ENCODE data around the gene FARS2.

Gene FARS2

DNA sequence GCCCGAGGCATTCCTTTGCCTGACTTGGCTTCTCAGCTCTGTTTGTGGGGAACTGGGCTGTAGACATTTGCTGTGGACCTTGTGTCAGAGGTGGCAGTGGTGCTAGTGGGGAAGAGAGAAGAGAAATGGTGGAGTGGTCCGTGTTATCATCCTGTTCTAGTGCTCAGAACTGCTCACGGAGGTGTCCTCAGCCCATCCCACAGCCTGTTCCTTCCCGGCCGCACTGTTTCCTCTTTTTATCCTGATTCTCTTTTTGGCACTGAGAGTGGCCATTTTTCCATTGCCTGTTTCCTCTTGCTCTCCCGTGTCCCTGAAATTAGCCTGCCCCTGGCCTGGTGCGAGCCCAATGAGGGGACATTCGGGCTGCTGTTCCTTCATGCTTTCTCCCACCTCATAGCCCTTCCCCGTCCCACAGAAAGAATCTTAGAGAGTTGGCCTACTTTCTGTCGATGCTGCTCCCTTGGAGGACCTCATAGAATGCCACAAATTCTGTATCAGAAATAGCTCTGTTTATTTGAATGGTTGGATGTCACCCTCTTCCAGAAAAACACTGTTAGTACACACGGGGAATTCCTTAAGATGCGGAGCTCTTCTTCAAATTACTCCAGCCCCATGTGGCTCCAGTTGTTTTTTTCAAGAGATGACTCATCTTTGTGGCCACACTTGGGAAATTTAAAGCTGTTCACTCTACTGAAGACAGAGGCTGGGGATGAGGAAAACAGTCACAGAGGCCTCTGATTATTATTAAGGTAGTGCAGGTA, 26.1 kb downstream of the FARS2 start:
- DNase-seq: peak; percentile 7

DNA sequence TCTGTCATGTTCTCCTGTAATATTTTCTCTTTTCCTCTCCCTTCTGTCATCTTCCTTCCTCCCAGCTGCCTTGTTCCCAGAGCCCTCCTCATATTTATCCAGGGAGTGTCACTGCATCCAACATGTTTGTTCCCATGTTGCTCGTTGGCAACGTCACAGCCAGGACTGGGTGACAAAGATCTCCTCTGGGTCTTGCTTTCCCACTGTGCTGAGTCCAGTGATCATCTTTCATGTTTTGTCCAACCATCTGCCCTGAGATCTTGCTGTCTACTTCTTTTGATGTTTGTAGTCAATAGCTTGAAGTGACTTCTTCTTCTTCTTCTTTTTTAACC, 26.6 kb downstream of the FARS2 start:
- DNase-seq: no peak

DNA sequence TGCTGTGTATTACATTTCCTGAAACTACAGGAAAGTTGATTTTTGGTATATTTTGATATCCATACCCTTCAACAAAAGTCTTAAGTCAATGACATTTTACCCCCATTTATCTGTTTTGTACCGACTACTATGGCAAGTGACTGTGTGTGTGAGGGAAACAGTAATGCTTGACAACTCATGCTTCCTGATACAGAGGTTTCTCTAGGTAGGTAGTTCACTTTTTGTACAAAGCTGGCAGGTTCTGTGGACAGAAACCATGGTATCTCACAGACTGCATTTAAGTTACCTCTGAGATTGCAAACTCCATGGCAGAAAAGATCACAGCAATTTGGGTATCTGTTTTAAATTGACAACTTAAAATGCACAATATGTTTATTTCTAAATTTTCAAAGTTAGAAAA, 28.8 kb downstream of the FARS2 start:
- DNase-seq: no peak

DNA sequence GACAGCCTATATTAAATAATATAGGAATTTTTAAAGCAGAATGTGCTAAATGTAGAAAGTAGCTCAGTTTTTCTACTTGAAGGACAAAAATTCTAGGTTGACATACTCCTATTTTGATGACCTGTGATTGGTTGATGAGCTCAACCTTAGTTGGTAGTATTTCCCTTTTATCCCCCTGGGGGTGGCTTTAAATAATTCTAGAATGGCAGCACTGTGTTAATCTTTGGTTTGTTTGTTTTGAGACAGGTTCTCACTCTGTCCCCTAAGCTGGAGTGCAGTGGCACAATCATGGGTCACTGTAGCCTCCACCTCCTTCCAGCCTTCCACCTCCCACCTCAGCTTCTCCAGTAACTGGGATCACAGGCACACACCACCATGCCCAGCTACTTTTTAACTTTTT, 29.2 kb downstream of the FARS2 start:
- DNase-seq: no peak

DNA sequence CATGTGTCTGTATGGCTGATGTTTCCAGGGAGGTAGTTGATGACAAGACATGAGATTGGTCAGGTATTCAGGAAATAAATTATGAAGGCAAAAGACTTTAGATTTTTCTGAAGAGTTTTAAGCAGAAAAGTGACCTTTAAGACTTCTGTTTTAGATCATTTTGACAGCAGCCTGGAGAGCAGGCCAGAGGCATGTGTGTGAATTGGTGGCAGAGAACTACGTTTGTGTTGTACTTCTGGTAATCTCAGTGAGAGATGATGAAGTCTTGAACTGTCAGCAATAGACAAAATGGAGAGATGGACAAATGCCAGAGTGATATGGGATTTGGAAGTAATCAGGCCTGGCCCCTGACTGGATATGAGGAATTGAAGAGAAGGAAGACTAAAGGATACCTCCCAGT, 30.8 kb downstream of the FARS2 start:
- DNase-seq: no peak

DNA sequence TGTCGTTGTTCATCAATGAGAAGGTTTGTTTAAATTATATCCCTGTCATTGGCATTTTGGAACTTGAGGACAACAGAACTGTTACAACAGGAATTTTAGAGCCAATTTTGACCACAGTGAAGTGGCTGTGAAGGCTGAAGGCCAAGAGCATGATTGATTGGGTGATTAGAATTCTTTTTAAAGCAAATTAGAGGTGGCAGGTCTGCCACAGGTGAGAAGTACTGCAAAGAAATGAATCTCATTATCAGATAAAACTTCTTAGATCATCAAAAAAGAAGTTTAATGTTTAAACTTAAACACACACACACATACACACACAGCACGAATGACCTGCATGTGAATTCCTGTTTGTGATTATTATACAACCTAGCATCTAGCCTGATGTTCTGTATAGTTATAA, 32.4 kb downstream of the FARS2 start:
- no peak for DNase-seq

DNA sequence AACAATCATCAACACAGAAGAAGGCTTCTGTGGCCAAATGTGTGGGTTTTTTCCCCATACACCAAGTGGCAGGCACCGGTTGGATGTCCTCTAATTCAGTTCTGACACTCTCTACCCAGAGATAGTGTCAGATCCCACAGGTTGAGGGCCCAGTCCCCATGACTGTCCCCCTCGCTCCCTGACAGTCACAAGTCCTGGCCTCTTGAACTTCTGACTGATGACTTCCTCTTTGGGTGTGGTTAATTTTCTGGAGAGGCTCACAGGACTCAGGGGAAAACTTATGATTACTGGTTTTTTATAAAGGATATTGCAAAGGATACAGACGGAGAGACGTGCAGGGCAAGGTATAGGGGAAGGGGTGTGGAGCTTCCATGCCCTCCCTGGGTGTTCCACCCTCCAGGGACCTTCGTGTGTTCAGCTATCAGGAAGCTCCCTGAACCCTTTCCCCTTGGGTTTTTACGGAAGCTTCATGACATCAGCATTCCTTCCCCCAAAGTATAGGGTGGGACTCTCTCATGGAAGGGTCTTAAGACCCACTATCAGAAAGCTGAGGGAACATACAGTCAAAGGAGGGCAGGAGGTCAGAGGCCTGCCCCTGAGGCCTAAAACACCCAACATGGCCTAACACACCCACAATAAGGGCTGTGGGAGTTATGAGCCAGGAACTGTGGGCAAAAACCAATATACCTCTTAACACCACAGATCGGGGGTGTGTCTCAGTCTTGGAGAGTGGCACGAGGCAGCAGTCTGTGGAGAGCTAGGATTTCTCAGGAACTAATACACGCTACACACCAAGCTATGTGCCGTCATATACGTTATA, 33.3 kb downstream of the FARS2 start:
- peak; percentile 74 for DNase-seq

DNA sequence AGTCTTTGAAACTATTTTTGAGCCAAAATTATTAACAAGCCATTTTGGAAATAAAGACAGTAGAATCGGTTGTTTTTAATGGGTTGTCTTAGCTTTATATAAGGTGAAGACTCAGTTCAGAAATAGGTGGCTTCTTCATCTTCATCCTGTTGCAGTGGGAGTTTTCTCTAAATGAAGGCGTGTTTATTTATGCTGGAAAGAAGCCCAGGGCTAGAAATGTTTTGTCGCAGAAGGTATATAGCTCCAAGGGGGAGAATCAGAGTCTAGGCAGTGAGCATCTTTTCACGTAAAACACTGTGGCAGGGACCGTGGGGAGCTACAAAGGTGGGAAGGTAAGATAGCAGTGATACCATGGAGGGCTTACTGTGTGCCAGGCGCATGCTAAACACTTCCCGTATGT, 34.3 kb downstream of the FARS2 start:
- DNase-seq: no peak

DNA sequence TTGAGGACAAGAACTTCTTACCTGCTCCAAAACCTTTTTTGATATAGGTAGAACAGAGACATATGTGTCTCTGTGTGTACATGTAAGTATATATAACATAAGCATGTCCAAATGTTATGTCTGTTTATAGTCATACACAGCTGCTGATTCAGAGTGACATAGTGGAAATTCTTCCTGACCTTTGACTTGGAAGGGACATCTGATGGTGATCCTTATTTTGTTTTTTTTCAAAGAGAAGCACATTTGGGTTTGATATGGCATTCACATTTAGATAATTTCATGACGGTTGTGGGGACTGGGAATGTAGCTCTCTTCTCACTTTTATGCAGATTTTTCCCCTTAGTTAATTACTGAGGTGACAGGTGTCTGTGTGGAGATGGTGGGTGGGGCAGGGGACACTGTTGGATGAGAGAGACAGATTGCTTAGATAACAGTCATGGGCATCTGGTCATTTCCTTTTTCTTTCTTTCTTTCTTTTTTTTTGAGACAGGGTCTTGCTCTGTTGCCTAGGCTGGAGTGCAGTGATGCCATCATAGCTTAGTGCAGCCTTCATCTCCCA, 39.0 kb downstream of the FARS2 start:
- no peak for DNase-seq

DNA sequence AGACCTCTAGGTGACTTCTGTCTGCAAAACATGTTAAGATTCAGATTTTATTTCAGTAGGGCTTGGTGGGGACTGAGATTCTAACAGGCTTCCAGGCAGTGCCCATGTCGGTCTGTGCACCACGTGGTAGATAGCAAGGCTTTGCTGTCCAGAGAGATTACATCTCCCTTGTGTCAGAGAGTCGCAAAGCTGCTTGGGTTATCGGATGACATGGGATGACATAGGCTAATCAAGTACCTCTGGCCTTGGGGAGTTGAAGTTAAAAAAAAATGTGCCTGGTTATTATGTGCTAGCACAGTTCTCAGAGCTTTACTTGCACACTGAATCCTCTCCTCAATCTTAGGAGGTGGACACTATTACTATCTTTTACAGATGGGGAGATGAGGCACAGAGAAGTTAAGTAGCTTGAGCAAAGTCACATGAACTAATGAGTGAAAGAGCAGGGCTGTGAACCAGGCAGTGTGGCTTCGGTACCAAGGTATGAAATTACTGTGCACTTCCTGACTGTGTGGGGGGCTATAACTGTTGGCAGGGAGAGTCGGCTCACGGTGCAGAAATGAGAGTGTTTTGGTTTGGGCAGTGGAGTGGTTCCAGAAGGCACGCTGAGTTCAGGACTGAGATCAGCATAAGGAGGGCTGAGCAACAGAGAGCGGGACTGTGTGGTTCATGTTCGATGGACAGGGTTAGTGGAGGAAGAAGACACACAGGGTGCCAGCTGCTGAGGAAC, 41.1 kb downstream of the FARS2 start:
- DNase-seq: no peak

DNA sequence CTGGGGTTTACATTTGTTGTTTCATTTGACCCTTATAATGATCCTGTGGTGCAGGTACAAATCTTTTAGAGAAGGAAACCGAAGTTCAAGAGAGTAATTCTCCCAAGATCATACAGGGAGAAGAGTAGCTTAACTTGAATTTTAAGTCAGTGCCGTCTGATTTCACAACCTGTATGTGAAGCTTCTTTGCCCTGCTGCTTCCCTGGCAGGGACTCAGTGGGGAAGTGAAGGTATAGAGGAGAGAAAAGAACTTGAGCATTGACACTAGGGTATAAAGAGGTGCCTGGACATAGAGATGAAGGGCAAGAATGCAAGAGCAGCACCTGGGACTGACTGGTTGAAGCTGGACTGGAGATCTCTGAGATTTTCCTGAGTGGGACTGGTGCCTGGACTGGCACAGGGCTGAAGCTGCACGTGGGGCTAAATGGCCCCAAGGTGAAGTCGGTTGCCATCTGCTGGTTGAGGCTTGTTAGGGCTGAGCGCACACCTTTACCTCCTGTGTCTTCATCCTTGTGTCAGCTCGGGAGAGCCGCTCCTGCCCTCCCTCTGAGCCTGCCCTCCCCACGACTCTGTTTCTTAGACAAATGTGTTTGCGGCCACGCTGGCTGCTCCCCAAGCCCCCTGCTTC, 41.8 kb downstream of the FARS2 start:
- peak; percentile 18 for DNase-seq

DNA sequence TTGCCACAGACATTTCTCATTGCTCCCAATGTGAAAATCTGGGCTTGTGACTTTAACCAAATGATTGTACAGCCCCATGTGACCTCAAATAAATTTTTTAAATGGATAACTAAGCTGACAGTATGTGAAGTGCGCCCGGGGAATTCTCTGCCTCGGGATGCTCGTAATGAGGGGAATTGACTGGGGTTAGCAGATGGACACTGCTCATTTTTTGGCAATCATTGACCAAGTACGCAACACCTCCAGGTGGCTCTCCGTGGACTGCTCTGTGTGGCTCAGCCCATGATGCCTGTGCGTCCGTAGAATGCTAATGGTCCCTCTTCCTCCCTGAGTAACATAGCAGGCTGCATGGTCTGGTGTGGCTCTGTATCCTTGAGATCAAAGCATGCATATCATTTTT, 42.4 kb downstream of the FARS2 start:
- DNase-seq: no peak

DNA sequence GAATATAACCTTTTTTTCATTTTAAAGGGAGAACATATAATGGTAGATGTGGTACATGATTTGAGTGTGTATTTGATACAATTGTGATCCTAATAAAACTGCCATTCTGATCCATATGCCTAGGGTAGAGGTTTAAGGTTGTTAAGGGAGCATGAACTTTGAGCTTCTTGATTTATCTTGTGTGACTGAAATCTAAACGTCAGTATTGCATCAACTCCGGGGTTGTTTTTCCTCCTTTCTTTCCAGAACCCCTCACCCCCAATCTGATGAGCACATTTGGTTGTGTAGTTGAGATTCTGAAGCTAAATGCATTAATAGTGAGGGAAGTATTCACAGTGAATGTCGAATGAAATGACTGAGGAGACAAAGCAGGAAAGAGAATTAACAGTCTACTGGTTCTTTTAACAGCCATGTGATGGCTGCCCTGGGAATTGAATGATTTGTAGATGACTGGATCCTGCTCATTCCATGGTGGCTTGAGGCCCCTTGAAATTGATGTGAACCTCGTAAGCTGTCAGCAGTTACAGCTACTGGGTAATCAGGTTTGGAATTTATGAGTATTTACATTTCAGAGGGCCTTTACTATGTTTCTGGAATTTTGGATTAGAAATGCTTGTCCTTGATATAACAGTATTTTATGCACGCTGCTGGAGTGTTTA, 44.8 kb downstream of the FARS2 start:
- DNase-seq: peak; percentile 29

DNA sequence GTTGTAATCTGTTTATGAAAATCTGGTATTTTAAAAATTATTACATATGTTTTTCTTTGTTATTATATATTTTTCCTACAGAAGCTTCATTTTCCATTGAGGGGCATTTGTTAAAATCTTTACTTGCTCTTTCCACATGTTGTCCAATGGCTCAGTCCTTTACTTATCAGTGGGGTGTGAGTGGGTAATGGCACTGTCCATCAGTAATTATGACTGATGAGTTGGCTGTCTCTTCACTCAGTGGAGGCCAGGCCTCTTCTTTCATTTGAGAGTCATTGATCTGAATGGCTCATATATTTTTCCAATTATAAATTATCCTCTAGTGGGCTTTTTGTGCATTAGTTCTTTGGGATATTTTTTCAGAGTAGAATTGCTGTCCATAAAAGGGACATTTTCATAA, 45.7 kb downstream of the FARS2 start:
- no peak for DNase-seq

DNA sequence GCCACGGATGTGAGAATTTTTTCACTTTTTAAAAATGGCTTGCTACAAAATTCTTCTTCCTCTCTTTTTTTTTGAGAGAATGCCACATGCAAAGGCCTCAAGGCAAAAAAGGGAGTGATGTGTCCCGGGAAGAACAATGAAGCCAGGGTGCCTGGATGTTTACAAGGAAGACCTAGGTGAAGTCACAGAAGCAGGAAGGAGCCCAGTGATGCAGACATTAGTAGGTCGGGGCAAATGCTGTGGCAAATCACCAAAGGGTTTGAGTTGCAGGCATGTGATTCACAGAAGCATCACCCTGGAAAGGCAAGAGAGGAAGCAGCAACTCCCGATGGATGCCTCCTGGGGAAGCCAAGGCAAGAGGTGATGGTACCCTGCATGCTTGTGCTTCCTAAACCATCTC, 46.8 kb downstream of the FARS2 start:
- no peak for DNase-seq

DNA sequence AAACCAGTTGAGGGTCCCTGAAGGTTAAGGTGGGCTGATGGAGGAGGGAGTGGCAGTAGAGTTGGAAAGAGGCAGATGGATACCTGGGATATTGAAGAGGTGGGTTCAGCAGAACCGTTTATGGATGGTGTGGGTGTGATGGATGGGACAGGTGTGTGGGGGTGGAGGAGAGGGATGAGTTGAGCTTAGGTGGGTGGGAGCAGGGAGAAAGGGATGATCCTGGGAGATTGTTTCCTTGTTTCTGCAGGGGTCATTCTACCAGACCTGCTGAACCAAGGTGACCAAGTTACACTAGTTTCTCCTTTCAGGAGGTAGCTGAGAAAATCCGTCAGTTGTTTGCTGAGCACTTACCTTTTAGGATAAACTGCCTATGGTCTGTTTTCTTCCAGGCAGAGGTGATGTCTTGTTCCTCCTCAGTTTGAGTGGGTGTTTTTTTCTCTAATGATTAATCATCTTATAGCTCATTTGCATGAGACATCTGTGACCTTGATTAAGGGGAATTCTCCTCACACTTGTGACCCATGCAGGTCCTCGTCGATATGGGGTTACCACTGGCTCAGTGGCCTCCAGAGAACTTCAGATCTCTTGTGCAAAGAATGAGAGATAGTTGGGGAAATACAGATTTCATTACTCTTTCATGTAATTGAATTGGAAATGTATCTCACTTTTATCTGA, 53.0 kb downstream of the FARS2 start:
- DNase-seq: no peak

DNA sequence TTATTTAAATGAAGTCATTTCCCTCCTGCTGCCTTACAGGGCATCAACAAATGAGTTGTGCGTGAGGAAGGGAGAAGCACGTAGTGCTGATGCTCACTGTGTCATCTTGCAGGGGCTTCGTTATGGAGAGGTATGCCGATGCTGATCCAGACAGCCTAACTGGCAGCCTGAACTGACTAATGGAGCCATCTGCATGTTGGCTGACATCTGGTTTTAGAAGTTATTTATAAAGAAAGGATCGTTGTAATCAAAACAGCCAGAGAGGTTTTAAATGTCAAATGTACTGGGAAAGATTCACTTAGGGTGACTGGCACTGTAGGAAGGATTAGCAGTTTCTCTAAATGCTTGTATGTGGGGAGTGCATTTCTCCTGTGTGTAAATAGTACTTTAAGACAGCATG, 54.6 kb downstream of the FARS2 start:
- DNase-seq: no peak

DNA sequence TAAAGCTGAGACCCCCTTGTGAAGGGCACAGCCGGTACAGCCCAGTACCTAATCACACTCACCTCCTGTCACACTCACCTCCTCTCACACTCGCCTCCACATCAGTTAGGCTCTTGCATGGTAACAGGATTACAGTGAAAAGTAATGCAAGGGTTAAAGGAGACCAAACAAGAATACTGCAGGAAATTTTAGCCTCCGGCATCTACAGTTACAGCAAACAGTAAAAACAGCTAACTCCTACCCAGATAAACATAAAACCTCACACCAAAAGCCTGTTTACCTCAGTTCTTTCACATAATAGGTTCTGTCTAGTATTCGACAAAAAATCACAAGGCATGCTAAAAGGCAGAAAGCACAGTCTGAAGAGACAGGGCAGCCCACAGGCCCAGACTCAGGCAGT, 55.6 kb downstream of the FARS2 start:
- DNase-seq: no peak

DNA sequence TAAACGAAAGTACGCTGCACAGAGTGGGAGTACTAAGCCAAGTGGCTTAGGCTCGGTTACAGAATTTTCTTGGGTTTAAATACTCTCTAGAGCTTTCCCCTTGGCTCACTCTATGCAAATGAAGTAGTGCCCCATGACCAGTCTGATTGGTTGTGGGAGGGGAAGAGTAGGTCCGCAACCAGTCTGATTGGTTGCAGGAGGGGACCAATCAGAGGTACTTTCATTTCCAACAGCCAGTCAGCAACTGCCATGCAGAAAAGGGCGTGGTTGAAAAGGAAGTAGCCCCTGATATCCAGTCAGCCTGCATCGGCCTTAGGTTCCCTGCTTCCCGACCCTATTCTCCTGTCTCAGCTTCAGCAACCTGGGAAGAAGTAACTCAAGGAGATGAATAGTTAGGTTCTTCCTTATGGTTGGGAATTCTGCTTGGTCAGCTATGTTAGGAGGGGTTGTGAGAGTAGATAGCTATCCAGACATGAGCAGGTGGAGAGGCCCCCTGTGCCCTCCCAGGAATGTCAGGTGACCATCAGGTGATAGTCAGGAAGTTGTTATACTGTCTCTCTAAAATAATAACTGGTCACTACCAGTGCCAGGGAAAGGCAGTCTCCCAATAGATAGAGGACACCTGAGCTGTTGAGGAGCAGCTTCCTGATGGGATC, 57.4 kb downstream of the FARS2 start:
- no peak for DNase-seq

DNA sequence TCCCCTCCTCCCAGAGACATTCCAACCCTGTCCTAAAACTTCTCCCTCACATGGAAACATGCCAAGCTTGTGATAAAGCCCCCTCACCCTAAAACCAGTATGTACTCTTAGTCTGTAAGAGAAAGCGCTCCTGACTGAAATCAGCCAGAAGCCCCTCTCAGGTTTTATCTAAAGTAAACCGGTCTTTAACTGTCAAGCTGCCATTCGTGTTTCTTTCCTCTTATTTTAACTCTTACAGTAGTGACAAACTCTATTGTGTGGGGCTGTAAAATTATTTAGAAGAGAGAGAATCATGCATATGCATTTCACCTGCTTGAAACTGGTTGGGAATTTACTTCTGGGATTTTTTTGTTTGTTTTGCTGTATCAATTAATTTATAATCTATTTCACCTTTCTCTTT, 62.7 kb downstream of the FARS2 start:
- no peak for DNase-seq

DNA sequence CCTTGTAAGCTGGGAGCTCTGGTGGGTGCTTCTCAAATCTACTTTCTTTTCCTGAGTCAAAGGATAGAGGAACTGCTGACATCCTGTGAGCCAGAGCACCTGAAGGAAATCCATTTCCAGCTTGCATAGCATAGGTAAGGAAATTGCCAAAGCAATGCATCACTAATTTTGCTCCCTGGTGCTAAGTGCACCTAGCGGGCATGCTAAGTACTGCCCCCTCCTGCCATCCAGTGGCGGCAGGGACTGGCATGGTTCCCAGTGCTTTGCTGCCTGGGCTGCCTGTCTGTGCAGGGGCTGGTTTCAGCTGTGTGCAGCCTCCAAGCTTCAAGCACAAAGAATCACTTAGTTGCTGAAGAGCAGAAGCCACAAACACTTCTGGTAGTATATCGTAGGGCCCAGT, 63.9 kb downstream of the FARS2 start:
- no peak for DNase-seq
